Fibroblast of lung (primary cell): Measurements from ENCODE around the gene CRB1.

Experiments
- CTCF ChIP-seq, 2 donors: IDR thresholded peaks in 1 of 2; conservative IDR thresholded peaks in 1 of 2; 1 replicate in 1 of 2; 2 replicates in 1 of 2; pipeline ENCODE4 v1.5.1; 2011 to 2012; ENCODE audit warnings: low read length in 2 of 2, control low read depth in 1 of 2, inconsistent platforms in 1 of 2, low read depth in 1 of 2, mild to moderate bottlenecking in 1 of 2
- EZH2 ChIP-seq: IDR thresholded peaks from 2 replicates; pipeline ENCODE4 v1.5.1; 2012; ENCODE audit warnings: low read length, control low read depth, mild to moderate bottlenecking; ENCODE audit errors: missing control alignments

- TF ChIP-seq EZH2 (no peak), CTCF (conservative IDR thresholded peaks at IDR 0.05 in 1 of 2, IDR thresholded peaks at IDR 0.05 in 1 of 2; ENCODE audit: low read depth in 1 of 2, low read length in 2 of 2) (no peak)
These were observed 73.6 kb downstream of the CRB1 start for GRCh38 chr1:197341626-197342025.
